Neural progenitor cell (in vitro differentiated cells): Measurements from ENCODE around the gene OR11A1. TPM values are rescaled to one million over a fixed set of nuclear protein-coding genes. Genes with fewer than 3 reads are reported as not detected.

Experiments
- DNase-seq: peaks from one replicate; pipeline ENCODE4 v3.0.0-alpha.2; 2016; ENCODE audit warnings: low spot score
- H2AFZ ChIP-seq: fragments of 200-600 bp; sonication (generic); replicated peaks from 2 replicates; pipeline ENCODE4 v1.6.1; 2016; ENCODE audit warnings: antibody characterized with exemption
- H3F3A ChIP-seq: fragments of 200-600 bp; sonication (generic); 2 replicates; pipeline ENCODE4 v1.6.1; 2016; ENCODE audit warnings: antibody characterized with exemption, low read depth
- H3K27ac ChIP-seq: fragments of 200-600 bp; sonication (generic); 2 replicates; pipeline ENCODE4 v1.5.1; 2016; ENCODE audit warnings: mild to moderate bottlenecking
- H3K27me3 ChIP-seq: fragments of 200-600 bp; sonication (generic); 2 replicates; pipeline ENCODE4 v1.6.1; 2016; ENCODE audit warnings: mild to moderate bottlenecking, moderate library complexity
- H3K36me3 ChIP-seq: fragments of 200-600 bp; sonication (generic); 2 replicates; pipeline ENCODE4 v1.5.1; 2016
- H3K4me1 ChIP-seq: fragments of 200-600 bp; sonication (generic); 2 replicates; pipeline ENCODE4 v1.6.1; 2016; ENCODE audit warnings: mixed run types
- H3K4me2 ChIP-seq: fragments of 200-600 bp; sonication (generic); 2 replicates; pipeline ENCODE4 v1.6.1; 2016
- H3K4me3 ChIP-seq: fragments of 200-600 bp; sonication (generic); 2 replicates; pipeline ENCODE4 v1.5.1; 2016
- H3K79me2 ChIP-seq: fragments of 200-600 bp; sonication (generic); 2 replicates; pipeline ENCODE4 v1.6.1; 2016; ENCODE audit warnings: low read depth
- H3K9ac ChIP-seq: fragments of 200-600 bp; sonication (generic); 2 replicates; pipeline ENCODE4 v1.6.1; 2016
- H3K9me3 ChIP-seq: fragments of 200-600 bp; sonication (generic); 2 replicates; pipeline ENCODE4 v1.5.1; 2016; ENCODE audit warnings: low read depth
- H4K20me1 ChIP-seq: fragments of 200-600 bp; sonication (generic); 2 replicates; pipeline ENCODE4 v1.6.1; 2016; ENCODE audit warnings: low read depth
- H3K27ac Mint-ChIP-seq: 3 replicates; pipeline ENCODE4 v1.8.0; 2021; ENCODE audit warnings: mixed read lengths
- H3K27me3 Mint-ChIP-seq: 2 replicates; pipeline ENCODE4 v1.8.0; 2022; ENCODE audit warnings: low read depth, mild to moderate bottlenecking, inconsistent platforms, moderate library complexity, mixed read lengths; ENCODE audit not compliant: insufficient read depth
- H3K36me3 Mint-ChIP-seq: 3 replicates; pipeline ENCODE4 v1.8.0; 2021; ENCODE audit warnings: mixed read lengths
- H3K4me1 Mint-ChIP-seq: 3 replicates; pipeline ENCODE4 v1.8.0; 2021; ENCODE audit warnings: mixed read lengths
- H3K4me3 Mint-ChIP-seq: 3 replicates; pipeline ENCODE4 v1.8.0; 2021; ENCODE audit warnings: mild to moderate bottlenecking, moderate library complexity, mixed read lengths
- H3K9me3 Mint-ChIP-seq: 3 replicates; pipeline ENCODE4 v1.8.0; 2020; ENCODE audit warnings: mixed read lengths
- EZH2 ChIP-seq: fragments of 200-600 bp; sonication (generic); IDR thresholded peaks from 2 replicates; pipeline ENCODE4 v1.6.1; 2017; ENCODE audit warnings: antibody characterized with exemption, mild to moderate bottlenecking, moderate library complexity
- EZH2phosphoT487 ChIP-seq: fragments of 200-600 bp; sonication (generic); IDR thresholded peaks from 2 replicates; pipeline ENCODE4 v1.6.1; 2017; ENCODE audit warnings: antibody characterized with exemption
- total RNA-seq: library from RNA; depleted of rRNA; stranded (reverse); fragments of >200 nt; gene quantifications from 2 replicates; pipeline ENCODE4 v1.2.3, GENCODE V29; 2015; ENCODE audit warnings: low replicate concordance
- TF ChIP-seq, protein P1 (sequence below): fragments of 200-600 bp; sonication (generic); IDR thresholded peaks from 2 replicates; pipeline ENCODE4 v1.5.1; 2017; ENCODE audit warnings: antibody characterized with exemption, mild to moderate bottlenecking

The OR11A1 gene
- total RNA-seq, 1 donor from 2014 or later: not detected

DNA sequence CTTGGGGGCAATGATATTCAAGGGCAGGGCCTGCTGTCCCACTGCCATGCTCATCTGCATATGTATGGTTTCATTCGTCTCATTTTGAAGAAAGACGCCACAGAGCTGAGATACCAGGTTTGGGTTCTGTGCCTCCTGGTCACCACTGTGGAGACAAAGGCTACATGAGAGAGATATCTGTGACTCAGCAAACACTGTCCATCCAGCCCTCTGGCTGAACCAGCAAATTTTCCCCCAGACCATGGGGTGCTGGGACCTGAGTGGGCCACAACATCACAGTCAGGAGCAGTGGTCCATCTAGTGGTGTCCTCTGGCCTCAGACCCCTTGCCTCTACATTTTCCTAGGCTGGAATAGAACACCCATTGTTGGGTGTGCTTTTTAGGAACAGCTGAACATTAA lies 30.8 kb upstream of the OR11A1 start, which contains the start of gene MAS1L:
Gene MAS1L, minus strand, starts transcription at position 297 of the 400 bp plus-strand sequence. Its CDS starts 54 bp downstream, at position 243.
- Histone ChIP-seq H3K79me2 (no peaks in the 10 kb centered on the region), H3K36me3 (no peaks in the 10 kb centered on the region), H3K4me1 (no peaks in the 10 kb centered on the region), H3K9me3 (no peaks in the 10 kb centered on the region), H4K20me1 (no peaks in the 10 kb centered on the region), H3K9ac (no peak within 1 kb of the TSS), H3K27me3 (no peaks in the 10 kb centered on the region), H3K4me2 (no peak within 1 kb of the TSS), H3F3A (no peaks in the 10 kb centered on the region), H3K4me3 (no peak within 1 kb of the TSS), H3K27ac (no peak within 1 kb of the TSS), H2AFZ (no peak within 1 kb of the TSS)
- Mint-ChIP-seq H3K4me3 (no peak within 1 kb of the TSS), H3K4me1 (no peaks in the 10 kb centered on the region), H3K36me3 (no peaks in the 10 kb centered on the region), H3K27me3 (no peaks in the 10 kb centered on the region), H3K9me3 (no peaks in the 10 kb centered on the region), H3K27ac (no peak within 1 kb of the TSS)
- DNase-seq: no peak
- TF ChIP-seq EZH2phosphoT487 (no peak), EZH2 (no peak)
- TF ChIP-seq, protein P1, sequence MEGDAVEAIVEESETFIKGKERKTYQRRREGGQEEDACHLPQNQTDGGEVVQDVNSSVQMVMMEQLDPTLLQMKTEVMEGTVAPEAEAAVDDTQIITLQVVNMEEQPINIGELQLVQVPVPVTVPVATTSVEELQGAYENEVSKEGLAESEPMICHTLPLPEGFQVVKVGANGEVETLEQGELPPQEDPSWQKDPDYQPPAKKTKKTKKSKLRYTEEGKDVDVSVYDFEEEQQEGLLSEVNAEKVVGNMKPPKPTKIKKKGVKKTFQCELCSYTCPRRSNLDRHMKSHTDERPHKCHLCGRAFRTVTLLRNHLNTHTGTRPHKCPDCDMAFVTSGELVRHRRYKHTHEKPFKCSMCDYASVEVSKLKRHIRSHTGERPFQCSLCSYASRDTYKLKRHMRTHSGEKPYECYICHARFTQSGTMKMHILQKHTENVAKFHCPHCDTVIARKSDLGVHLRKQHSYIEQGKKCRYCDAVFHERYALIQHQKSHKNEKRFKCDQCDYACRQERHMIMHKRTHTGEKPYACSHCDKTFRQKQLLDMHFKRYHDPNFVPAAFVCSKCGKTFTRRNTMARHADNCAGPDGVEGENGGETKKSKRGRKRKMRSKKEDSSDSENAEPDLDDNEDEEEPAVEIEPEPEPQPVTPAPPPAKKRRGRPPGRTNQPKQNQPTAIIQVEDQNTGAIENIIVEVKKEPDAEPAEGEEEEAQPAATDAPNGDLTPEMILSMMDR: no peak

DNA sequence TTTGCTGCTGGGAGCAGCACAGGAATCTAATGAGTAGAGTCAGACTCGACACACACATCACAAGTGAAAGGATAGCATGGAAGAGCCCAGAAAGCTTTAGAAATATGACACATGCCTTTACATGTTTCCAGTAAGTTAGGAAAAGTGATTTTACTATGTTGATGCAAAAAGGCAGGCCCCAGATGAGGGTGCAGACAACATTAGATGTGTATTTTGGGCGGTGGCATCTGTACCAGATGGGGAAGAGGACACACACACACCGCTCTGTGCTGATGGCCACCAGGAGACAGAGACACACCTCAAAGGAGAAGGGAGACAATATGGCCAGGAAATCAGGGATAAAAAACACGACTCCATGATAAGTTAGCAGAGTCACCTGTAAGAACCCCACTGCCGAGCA lies 30.3 kb upstream of the OR11A1 start:
- no peaks in the 10 kb centered on the region for H3F3A ChIP-seq
- no peak for DNase-seq
- no peaks in the 10 kb centered on the region for H3K9me3 Mint-ChIP-seq
- H3K9me3 ChIP-seq: no peaks in the 10 kb centered on the region
- no peaks in the 10 kb centered on the region for H4K20me1 ChIP-seq
- no peaks in the 10 kb centered on the region for H3K36me3 ChIP-seq
- no peaks in the 10 kb centered on the region for H3K4me1 Mint-ChIP-seq
- H3K4me2 ChIP-seq: no peak overlapping the region
- H3K36me3 Mint-ChIP-seq: no peaks in the 10 kb centered on the region
- H3K4me1 ChIP-seq: no peaks in the 10 kb centered on the region
- no peaks in the 10 kb centered on the region for H3K27me3 Mint-ChIP-seq
- H3K4me3 Mint-ChIP-seq: no peak overlapping the region
- H3K27ac ChIP-seq: no peak overlapping the region
- no peaks in the 10 kb centered on the region for H3K79me2 ChIP-seq
- H2AFZ ChIP-seq: no peak overlapping the region
- TF ChIP-seq, protein P1: no peak
- no peak for TF ChIP-seq EZH2phosphoT487
- no peak for TF ChIP-seq EZH2
- H3K27me3 ChIP-seq: no peaks in the 10 kb centered on the region
- no peak overlapping the region for H3K9ac ChIP-seq
- no peak overlapping the region for H3K27ac Mint-ChIP-seq
- H3K4me3 ChIP-seq: no peak overlapping the region

DNA sequence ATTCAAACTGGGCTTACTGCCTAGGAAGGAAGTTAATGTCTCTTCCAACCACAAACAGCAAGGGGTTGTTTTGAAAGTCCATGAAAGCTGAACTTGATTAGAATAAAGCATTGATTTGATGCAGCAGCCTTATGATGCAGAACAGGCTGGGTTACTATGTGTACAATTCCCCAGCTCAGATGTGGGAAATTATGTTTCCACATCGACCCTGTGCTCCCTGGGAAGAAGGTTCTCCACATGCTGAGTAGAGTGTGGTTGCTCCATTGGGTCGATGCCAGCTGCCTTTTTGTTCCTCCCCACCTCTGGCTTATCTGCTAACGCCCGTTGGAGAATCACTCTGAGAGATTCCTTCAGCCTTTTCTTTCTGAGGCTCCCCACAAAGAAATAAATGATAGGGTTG lies 29.7 kb upstream of the OR11A1 start:
- no peaks in the 10 kb centered on the region for H3K9me3 ChIP-seq

More for the DNA sequence above, 29.7 kb upstream of the OR11A1 start:
- no peak overlapping the region for H2AFZ ChIP-seq
- H3K27me3 ChIP-seq: no peaks in the 10 kb centered on the region
- Mint-ChIP-seq H3K4me3 (no peak overlapping the region), H3K27me3 (no peaks in the 10 kb centered on the region), H3K27ac (no peak overlapping the region), H3K36me3 (no peaks in the 10 kb centered on the region), H3K4me1 (no peaks in the 10 kb centered on the region), H3K9me3 (no peaks in the 10 kb centered on the region)
- TF ChIP-seq, protein P1: no peak
- no peak for TF ChIP-seq EZH2
- no peak for TF ChIP-seq EZH2phosphoT487
- no peaks in the 10 kb centered on the region for H3K36me3 ChIP-seq
- H4K20me1 ChIP-seq: no peaks in the 10 kb centered on the region
- H3K27ac ChIP-seq: no peak overlapping the region
- H3K79me2 ChIP-seq: no peaks in the 10 kb centered on the region
- no peaks in the 10 kb centered on the region for H3F3A ChIP-seq
- H3K4me3 ChIP-seq: no peak overlapping the region
- H3K4me2 ChIP-seq: no peak overlapping the region
- no peak overlapping the region for H3K9ac ChIP-seq
- no peaks in the 10 kb centered on the region for H3K4me1 ChIP-seq
- no peak for DNase-seq
